SK-N-SH (cell line): ENCODE results near the gene YBX2. TPM values are rescaled to one million over a fixed set of nuclear protein-coding genes. Genes with fewer than 3 reads are reported as not detected.

Experiments used
- CTCF ChIA-PET: fragments of 300-600, 350-600 bp; formaldehyde crosslinking; extraction: SDS; loops from one replicate; lab custom pipeline; 2021; lab: Yijun Ruan, JAX
- POLR2A ChIA-PET: fragments of 350-600 bp; sonication (Branson Sonifier 250); formaldehyde crosslinking; extraction: SDS; loops from one replicate; lab custom pipeline; 2020; ENCODE audit warnings: antibody characterized with exemption, inconsistent platforms; lab: Yijun Ruan, JAX
- DNase-seq: peaks from one replicate; pipeline ENCODE4 v3.0.0; 2012
- H2AFZ ChIP-seq: fragments of 200-600 bp; sonication (generic); 2 replicates; pipeline ENCODE4 v1.8.1; 2016; ENCODE audit warnings: antibody characterized with exemption, mild to moderate bottlenecking, low read depth
- H3F3A ChIP-seq: fragments of 200-600 bp; sonication (generic); replicated peaks from 2 replicates; pipeline ENCODE3; 2016; ENCODE audit warnings: antibody characterized with exemption, mild to moderate bottlenecking; ENCODE audit not compliant: insufficient read depth
- H3K27ac ChIP-seq, 2 experiments: fragments of 200-500 bp in 1 of 2; fragments of 200-600 bp in 1 of 2; sonication (Bioruptor generic) in 1 of 2; sonication (generic), shearing (Covaris generic) in 1 of 2; 2 replicates each; pipeline versions ENCODE4 v1.5.1 to v1.6.1; 2014 to 2016; ENCODE audit warnings: low read depth in 2 of 2, inconsistent platforms in 1 of 2, low read length in 1 of 2, mild to moderate bottlenecking in 1 of 2, mixed read lengths in 1 of 2
- H3K27me3 ChIP-seq: fragments of 200-600 bp; sonication (generic), shearing (Covaris generic); 2 replicates; pipeline ENCODE4 v1.6.1; 2016; ENCODE audit warnings: mixed run types; ENCODE audit not compliant: insufficient read depth
- H3K36me3 ChIP-seq, 2 experiments: fragments of 200-500 bp in 1 of 2; fragments of 200-600 bp in 1 of 2; sonication (Bioruptor generic) in 1 of 2; sonication (generic) in 1 of 2; replicated peaks in 1 of 2; 2 replicates each; pipeline versions ENCODE3 to v1.5.1; 2014 to 2016; ENCODE audit warnings: low read length in 1 of 2, mild to moderate bottlenecking in 1 of 2; ENCODE audit not compliant: insufficient read depth in 2 of 2, control insufficient read depth in 1 of 2
- H3K4me1 ChIP-seq, 2 experiments: fragments of 200-500 bp in 1 of 2; fragments of 200-600 bp in 1 of 2; sonication (Bioruptor generic) in 1 of 2; sonication (generic), shearing (Covaris generic) in 1 of 2; 2 replicates each; pipeline versions ENCODE4 v1.5.1 to v1.6.1; 2014 to 2016; ENCODE audit warnings: low read depth in 1 of 2, low read length in 1 of 2, mixed run types in 1 of 2; ENCODE audit not compliant: insufficient read depth in 2 of 2, control insufficient read depth in 1 of 2
- H3K4me2 ChIP-seq: fragments of 200-600 bp; sonication (generic), shearing (Covaris generic); 2 replicates; pipeline ENCODE4 v1.6.1; 2017; ENCODE audit warnings: mixed run types
- H3K4me3 ChIP-seq, 2 experiments: fragments of 200-500 bp in 1 of 2; fragments of 200-600 bp in 1 of 2; sonication (Bioruptor generic) in 1 of 2; sonication (generic), shearing (Covaris generic) in 1 of 2; 2 replicates each; pipeline versions ENCODE4 v1.5.1 to v1.8.1; 2014 to 2016; ENCODE audit warnings: low read depth in 2 of 2, inconsistent platforms in 1 of 2, low read length in 1 of 2, mild to moderate bottlenecking in 1 of 2, mixed read lengths in 1 of 2, moderate library complexity in 1 of 2
- H3K79me2 ChIP-seq: fragments of 200-600 bp; sonication (generic); 2 replicates; pipeline ENCODE4 v1.8.1; 2017; ENCODE audit warnings: mild to moderate bottlenecking; ENCODE audit not compliant: insufficient read depth
- H3K9ac ChIP-seq: fragments of 200-600 bp; sonication (generic); 2 replicates; pipeline ENCODE4 v1.6.1; 2017; ENCODE audit warnings: mixed run types
- H3K9me2 ChIP-seq: fragments of 200-600 bp; sonication (generic); 2 replicates; pipeline ENCODE4 v1.6.1; 2017; ENCODE audit warnings: mixed run types
- H3K9me3 ChIP-seq: fragments of 200-600 bp; sonication (generic); 2 replicates; pipeline ENCODE4 v1.6.1; 2017; ENCODE audit warnings: mixed run types, mild to moderate bottlenecking, moderate library complexity
- H4K20me1 ChIP-seq: fragments of 200-600 bp; sonication (generic); 2 replicates; pipeline ENCODE4 v1.6.1; 2017; ENCODE audit warnings: mild to moderate bottlenecking, mixed run types; ENCODE audit not compliant: insufficient read depth
- CTCF ChIP-seq: fragments of 200-600 bp; sonication (generic); IDR thresholded peaks from 2 replicates; pipeline ENCODE4 v1.6.1; 2017; ENCODE audit warnings: antibody characterized with exemption, mild to moderate bottlenecking, moderate library complexity
- EP300 ChIP-seq, 2 experiments: IDR thresholded peaks; 2 replicates each; pipeline versions ENCODE4 v1.4.0 to v1.6.1; 2012; ENCODE audit warnings: borderline replicate concordance in 1 of 2, low read depth in 1 of 2, low read length in 1 of 2
- EZH2phosphoT487 ChIP-seq: fragments of 200-600 bp; sonication (generic); IDR thresholded peaks from 2 replicates; pipeline ENCODE4 v1.6.1; 2017; ENCODE audit warnings: low read depth, mixed run types, mild to moderate bottlenecking, antibody characterized with exemption, moderate library complexity, borderline replicate concordance
- FOSL2 ChIP-seq: IDR thresholded peaks from 2 replicates; pipeline ENCODE4 v1.4.0; 2012; ENCODE audit warnings: low read depth, mild to moderate bottlenecking, moderate library complexity, borderline replicate concordance
- FOXM1 ChIP-seq: IDR thresholded peaks from 2 replicates; pipeline ENCODE4 v1.4.0; 2012; ENCODE audit warnings: low read depth, mild to moderate bottlenecking
- GABPA ChIP-seq: IDR thresholded peaks from 2 replicates; pipeline ENCODE4 v1.4.0; 2012; ENCODE audit warnings: low read depth, mild to moderate bottlenecking
- JUND ChIP-seq: IDR thresholded peaks from 2 replicates; pipeline ENCODE4 v1.4.0; 2012
- MAX ChIP-seq: IDR thresholded peaks from 2 replicates; pipeline ENCODE4 v1.4.0; 2012; ENCODE audit warnings: low read depth
- MEF2A ChIP-seq: IDR thresholded peaks from 2 replicates; pipeline ENCODE4 v1.4.0; 2012; ENCODE audit warnings: low read depth, borderline replicate concordance
- MXI1 ChIP-seq: IDR thresholded peaks from 2 replicates; pipeline ENCODE4 v1.6.1; 2012; ENCODE audit warnings: mild to moderate bottlenecking, low read depth, low read length, improper control_type of control experiment
- REST ChIP-seq: IDR thresholded peaks from 2 replicates; pipeline ENCODE4 v1.6.1; 2012; ENCODE audit warnings: mild to moderate bottlenecking, low read depth, low read length, moderate library complexity
- RFX5 ChIP-seq: IDR thresholded peaks from 2 replicates; pipeline ENCODE4 v1.6.1; 2012; ENCODE audit warnings: mild to moderate bottlenecking, improper control_type of control experiment, low read length
- RXRA ChIP-seq: IDR thresholded peaks from 2 replicates; pipeline ENCODE4 v1.4.0; 2012; ENCODE audit warnings: low read depth, mild to moderate bottlenecking, borderline replicate concordance
- SIN3A ChIP-seq: IDR thresholded peaks from 2 replicates; pipeline ENCODE4 v1.6.1; 2012; ENCODE audit warnings: low read depth, mild to moderate bottlenecking, low read length, moderate library complexity, borderline replicate concordance
- SMC3 ChIP-seq: IDR thresholded peaks from 2 replicates; pipeline ENCODE4 v1.6.1; 2012; ENCODE audit warnings: low read depth, low read length, improper control_type of control experiment
- TAF1 ChIP-seq: IDR thresholded peaks from 2 replicates; pipeline ENCODE4 v1.6.1; 2012; ENCODE audit warnings: low read depth, mild to moderate bottlenecking, low read length, moderate library complexity, borderline replicate concordance
- TEAD4 ChIP-seq: IDR thresholded peaks from 2 replicates; pipeline ENCODE4 v1.4.0; 2012; ENCODE audit warnings: mild to moderate bottlenecking, borderline replicate concordance; ENCODE audit not compliant: insufficient read depth
- USF1 ChIP-seq: IDR thresholded peaks from 2 replicates; pipeline ENCODE4 v1.4.0; 2012; ENCODE audit warnings: low read depth, borderline replicate concordance
- USF2 ChIP-seq: fragments of 150-350 bp; IDR thresholded peaks from 2 replicates; pipeline ENCODE4 v1.6.1; 2017; ENCODE audit warnings: antibody characterized with exemption, low read length, low read depth, borderline replicate concordance
- YY1 ChIP-seq: IDR thresholded peaks from 2 replicates; pipeline ENCODE4 v1.4.0; 2012; ENCODE audit warnings: low read depth, mild to moderate bottlenecking
- ZBTB33 ChIP-seq: IDR thresholded peaks from 2 replicates; pipeline ENCODE4 v1.4.0; 2012; ENCODE audit warnings: low read depth, borderline replicate concordance
- WGBS: methylation state at CpG from one replicate; pipeline ENCODE4 v1.1.6; 2017; ENCODE audit warnings: low lambda C conversion rate; 5-methylcytosine and 5-hydroxymethylcytosine counted together
- polyA plus RNA-seq, 3 experiments: library from polyadenylated mRNA; depleted of rRNA; stranded (reverse); fragments of >200 nt; gene quantifications; 2 replicates each; pipeline ENCODE4 v1.2.3, GENCODE V29; 2012

Gene YBX2
- polyA plus RNA-seq, 1 of the 3 experiments (the other 2 are of a cell fraction): 0.54 TPM

- Histone ChIP-seq H3K4me2 (peak overlapping the region; percentile 79), H3F3A (peaks cover 43% of the 10 kb centered on the region), H3K9me3 (no peaks in the 10 kb centered on the region), H3K9me2 (no peaks in the 10 kb centered on the region), H3K27me3 (no peaks in the 10 kb centered on the region), H2AFZ (peak overlapping the region; percentile 54), H4K20me1 (no peaks in the 10 kb centered on the region), H3K79me2 (peaks cover 57% of the 10 kb centered on the region), H3K4me3 (peak overlapping the region; percentile 80 to 98), H3K36me3 (peaks cover 31 to 44% of the 10 kb centered on the region in 2 experiments), H3K27ac (peak overlapping the region; percentile 88 to 99), H3K4me1 (peaks cover 12 to 19% of the 10 kb centered on the region in 2 experiments; a peak in 3 of 4 replicates), H3K9ac (peak overlapping the region; percentile 97)
- ChIA-PET CTCF (interaction anchor here (0.6 to 5.6 kb wide), 9 partner anchors 9 to 318 kb away, joined by 3 to 35 read pairs (median 5); partner anchors contain the start of genes ACADVL, CTDNEP1, DLG4 and ELP5), POLR2A (interaction anchor here (0.6 to 1.8 kb wide), 6 partner anchors 8 to 341 kb away, joined by 3 to 7 read pairs (median 6); partner anchors contain the start of genes CTDNEP1, DVL2, ELP5 and MPDU1)
- peak; percentile 94 for DNase-seq
- 5% methylated on average over 23 of the region's 49 CpGs for WGBS
- TF ChIP-seq JUND: peak; percentile 52
- TF ChIP-seq ZBTB33: peak; percentile 78
- 0 out of 2 replicates have a peak, but pooled peaks have one; percentile 22 for TF ChIP-seq REST
- peak; percentile 66; the same call in 1 of the 2 replicates for TF ChIP-seq YY1
- TF ChIP-seq SMC3: 0 out of 2 replicates have a peak, but pooled peaks have one; percentile 5
- TF ChIP-seq EZH2phosphoT487: no peak
- no peak for TF ChIP-seq CTCF
- TF ChIP-seq MXI1: peak; percentile 78; the same call in 1 of the 2 replicates
- no peak for TF ChIP-seq MEF2A
- TF ChIP-seq TAF1: peak; percentile 62
- TF ChIP-seq FOXM1: no peak
- peak; percentile 40; the same call in 1 of the 2 replicates for TF ChIP-seq GABPA
- TF ChIP-seq EP300 (IDR thresholded peaks at IDR 0.05; ENCODE audit: borderline replicate concordance in 1 of 2, low read depth in 1 of 2, low read length in 1 of 2): peak in 1 of 2 experiments; percentile 24; a peak in 1 of 4 replicates
- no peak for TF ChIP-seq TEAD4
- TF ChIP-seq RXRA: no peak
- peak; percentile 89 for TF ChIP-seq MAX
- no peak for TF ChIP-seq RFX5
- peak; percentile 93 for TF ChIP-seq USF2
- TF ChIP-seq USF1: peak; percentile 99
- TF ChIP-seq FOSL2: peak; percentile 4; the same call in 1 of the 2 replicates
- TF ChIP-seq SIN3A: peak; percentile 96
Observed at GRCh38 chr17:7242717-7243452, 51.6 kb downstream of the YBX2 start.
